HCT116 (cell line): ENCODE measurements around the gene EFNB2. TPM values are rescaled to one million over a fixed set of nuclear protein-coding genes. Genes with fewer than 3 reads are reported as not detected.

Source experiments
- ATAC-seq: fragments of 200-7000 bp; cut with Tn5 transposase; 2 replicates; pipeline ENCODE4 v1.9.1; 2020; ENCODE audit warnings: mild to moderate bottlenecking, moderate library complexity
- BruUV-seq: library from RNA; stranded (reverse); fragments of 400-500 nt; replicated peaks from 2 replicates; lab custom pipeline; 2021; lab: Mats Ljungman, UMichigan
- CTCF ChIA-PET: fragments of 300-600 bp; sonication (Branson Sonifier 250); formaldehyde crosslinking; loops from one replicate; lab custom pipeline; 2021; ENCODE audit warnings: antibody characterized with exemption; lab: Charles Lee
- POLR2A ChIA-PET: fragments of 300-600, 350-600 bp; sonication (Branson Sonifier 250); formaldehyde crosslinking; loops from one replicate; lab custom pipeline; 2021; ENCODE audit warnings: antibody characterized with exemption; lab: Charles Lee
- RAD21 ChIA-PET, 2 experiments: fragments of 300-600 bp; sonication (Branson Sonifier 250); formaldehyde crosslinking; loops; one replicate each; lab custom pipeline; 2023; ENCODE audit warnings: low total read pairs in 2 of 2; ENCODE audit not compliant: uncharacterized antibody in 2 of 2, unreplicated experiment in 2 of 2, low non-redundant PET in 1 of 2; lab: Charles Lee
- DNase-seq: peaks from one replicate; pipeline ENCODE4 v3.0.0-alpha.2; 2010; ENCODE audit warnings: low read depth, low spot score
- H2AFZ ChIP-seq: fragments of 200-600 bp; shearing (Covaris generic), sonication (generic); 2 replicates; pipeline ENCODE4 v1.6.1; 2017; ENCODE audit warnings: low read depth, mixed run types, mixed read lengths, antibody characterized with exemption, low read length; ENCODE audit not compliant: poor library complexity, severe bottlenecking
- H3K27ac ChIP-seq: 2 replicates; pipeline ENCODE4 v1.5.1; 2012; ENCODE audit warnings: low read depth, low read length
- H3K27me3 ChIP-seq: fragments of 200-600 bp; sonication (generic); 2 replicates; pipeline ENCODE4 v1.6.1; 2016; ENCODE audit warnings: mixed run types, low read length, mixed read lengths; ENCODE audit not compliant: insufficient read depth
- H3K36me3 ChIP-seq, 2 experiments: fragments of 200-500 bp in 1 of 2; fragments of 200-600 bp in 1 of 2; sonication (Bioruptor generic) in 1 of 2; sonication (generic) in 1 of 2; 2 replicates each; pipeline versions ENCODE4 v1.5.1 to v1.6.1; 2014 to 2016; ENCODE audit warnings: low read length in 2 of 2, inconsistent platforms in 1 of 2, mixed read lengths in 1 of 2, mixed run types in 1 of 2; ENCODE audit not compliant: insufficient read depth in 2 of 2, control insufficient read depth in 1 of 2
- H3K4me1 ChIP-seq, 2 experiments: fragments of 200-600 bp in 1 of 2; sonication (generic) in 1 of 2; 2 replicates each; pipeline versions ENCODE4 v1.5.1 to v1.6.1; 2012 to 2017; ENCODE audit warnings: low read length in 2 of 2, inconsistent platforms in 1 of 2, mild to moderate bottlenecking in 1 of 2, mixed read lengths in 1 of 2, mixed run types in 1 of 2, moderate library complexity in 1 of 2; ENCODE audit not compliant: insufficient read depth in 2 of 2, control insufficient read depth in 1 of 2
- H3K4me2 ChIP-seq: fragments of 200-600 bp; sonication (generic); 2 replicates; pipeline ENCODE4 v1.6.1; 2017; ENCODE audit warnings: mixed run types, low read length, mixed read lengths
- H3K4me3 ChIP-seq, 2 experiments: fragments of 200-600 bp in 1 of 2; sonication (generic) in 1 of 2; replicated peaks in 1 of 2; 2 replicates each; pipeline ENCODE4 v1.5.1; 2011 to 2016; ENCODE audit warnings: low read length in 2 of 2, control low read depth in 1 of 2, low read depth in 1 of 2, mild to moderate bottlenecking in 1 of 2, mixed read lengths in 1 of 2, mixed run types in 1 of 2
- H3K79me2 ChIP-seq: fragments of 200-600 bp; sonication (generic); 2 replicates; pipeline ENCODE4 v1.6.1; 2017; ENCODE audit warnings: mild to moderate bottlenecking, mixed run types, low read length, moderate library complexity, mixed read lengths; ENCODE audit not compliant: insufficient read depth
- H3K9ac ChIP-seq: fragments of 200-600 bp; sonication (generic); 2 replicates; pipeline ENCODE4 v1.6.1; 2016; ENCODE audit warnings: low read length, mixed read lengths
- H3K9me2 ChIP-seq: fragments of 200-600 bp; sonication (generic), shearing (Covaris generic); 2 replicates; pipeline ENCODE4 v1.6.1; 2017; ENCODE audit warnings: mixed run types, mild to moderate bottlenecking, moderate library complexity; ENCODE audit not compliant: insufficient read depth
- H3K9me3 ChIP-seq, 2 experiments: fragments of 200-500 bp in 1 of 2; fragments of 200-600 bp in 1 of 2; sonication (Bioruptor generic) in 1 of 2; sonication (generic) in 1 of 2; 2 replicates each; pipeline ENCODE4 v1.6.1; 2014 to 2017; ENCODE audit warnings: low read length in 2 of 2, mixed read lengths in 2 of 2, inconsistent platforms in 1 of 2, low read depth in 1 of 2, mild to moderate bottlenecking in 1 of 2, mixed run types in 1 of 2, moderate library complexity in 1 of 2; ENCODE audit not compliant: control insufficient read depth in 1 of 2, insufficient read depth in 1 of 2
- H4K20me1 ChIP-seq: fragments of 200-600 bp; sonication (generic), shearing (Covaris generic); 2 replicates; pipeline ENCODE4 v1.6.1; 2017; ENCODE audit warnings: mixed run types, mild to moderate bottlenecking, moderate library complexity; ENCODE audit not compliant: insufficient read depth
- CEBPB ChIP-seq: IDR thresholded peaks from 2 replicates; pipeline ENCODE4 v1.6.1; 2012; ENCODE audit warnings: low read depth
- EGR1 ChIP-seq: IDR thresholded peaks from 2 replicates; pipeline ENCODE4 v1.6.1; 2012; ENCODE audit warnings: low read depth
- EZH2 ChIP-seq: fragments of 200-600 bp; sonication (generic); IDR thresholded peaks from 2 replicates; pipeline ENCODE4 v1.6.1; 2017; ENCODE audit warnings: antibody characterized with exemption, mixed run types
- EZH2phosphoT487 ChIP-seq: fragments of 200-600 bp; IDR thresholded peaks from 2 replicates; pipeline ENCODE4 v1.6.1; 2018; ENCODE audit warnings: antibody characterized with exemption, borderline replicate concordance
- FOSL1 ChIP-seq: IDR thresholded peaks from 2 replicates; pipeline ENCODE4 v1.6.1; 2012; ENCODE audit warnings: low read depth
- JUND ChIP-seq: IDR thresholded peaks from 2 replicates; pipeline ENCODE4 v1.6.1; 2012
- SIN3A ChIP-seq: IDR thresholded peaks from 2 replicates; pipeline ENCODE4 v1.6.1; 2012; ENCODE audit warnings: low read depth
- SRF ChIP-seq: IDR thresholded peaks from 2 replicates; pipeline ENCODE4 v1.6.1; 2012; ENCODE audit warnings: low read depth
- TCF7L2 ChIP-seq: IDR thresholded peaks from 2 replicates; pipeline ENCODE4 v1.7.0; 2011; ENCODE audit warnings: borderline replicate concordance, inconsistent platforms; ENCODE audit not compliant: insufficient read depth, insufficient read length; ENCODE audit errors: extremely low read depth
- YY1 ChIP-seq: IDR thresholded peaks from 2 replicates; pipeline ENCODE4 v1.6.1; 2011; ENCODE audit warnings: low read length, low read depth, moderate library complexity, mild to moderate bottlenecking; ENCODE audit not compliant: insufficient replicate concordance; ENCODE audit errors: extremely low read depth
- intact Hi-C: fragments of 100-400 bp; cut with micrococcal nuclease; formaldehyde crosslinking; loops from 2 replicates; pipeline ENCODE4 v1.10.0; 2022
- total RNA-seq: library from RNA; stranded (reverse); gene quantifications from one replicate; pipeline ENCODE4 v1.2.1, GENCODE V29; 2021; ENCODE audit not compliant: unreplicated experiment

Gene EFNB2
- total RNA-seq, 1 experiment from 2014 or later, result 30.9 TPM

- no peak for TF ChIP-seq TCF7L2
- TF ChIP-seq FOSL1, result no peak
- TF ChIP-seq JUND, result no peak
- TF ChIP-seq SRF, result no peak
Measured at GRCh38 chr13:106498158-106498557, 37.3 kb downstream of the EFNB2 start (continued).

GRCh38 chr13:106497079-106497478 lies 38.4 kb downstream of the EFNB2 start:
- ATAC-seq, result no peak
- Histone ChIP-seq H2AFZ (no peak overlapping the region), H3K4me2 (no peak overlapping the region), H4K20me1 (no peaks in the 10 kb centered on the region), H3K9ac (no peak overlapping the region), H3K4me1 (no peaks in the 10 kb centered on the region), H3K27ac (no peak overlapping the region), H3K36me3 (peaks cover 17 to 19% of the 10 kb centered on the region in 2 experiments; a peak in 3 of 4 replicates), H3K9me2 (no peaks in the 10 kb centered on the region), H3K4me3 (no peak overlapping the region), H3K27me3 (no peaks in the 10 kb centered on the region), H3K79me2 (peaks cover 39% of the 10 kb centered on the region), H3K9me3 (no peaks in the 10 kb centered on the region)
- ChIA-PET POLR2A (no interaction called here), CTCF (no interaction called here), RAD21 (no interaction called here)
- intact Hi-C loops, result no loop called here
- DNase-seq, result no peak
- TF ChIP-seq CEBPB (no peak), EGR1 (no peak), EZH2phosphoT487 (no peak), EZH2 (no peak), YY1 (no peak), SIN3A (no peak)
- no TSS peak for BruUV-seq
